ENCODE data around the gene USP17L26.
"Not testable (repeated sequence)": the region's sequence is repeated elsewhere in the genome, so short reads cannot be mapped to it uniquely, and the experiment has no call there.

GRCh38 chr4:9350866-9351265 is 16.4 kb downstream of the USP17L26 start:
- TF ChIP-seq POLR2AphosphoS5 (IDR thresholded peaks at IDR 0.05; ENCODE audit: control insufficient read depth, insufficient read depth, low read depth, low read length); BDP1 (IDR thresholded peaks at IDR 0.05; ENCODE audit: insufficient read depth, insufficient read length); LEF1 (IDR thresholded peaks at IDR 0.05); RCOR1 (IDR thresholded peaks at IDR 0.05; ENCODE audit: borderline replicate concordance in 1 of 2, low read depth in 2 of 2, low read length in 2 of 2); NFYB (IDR thresholded peaks at IDR 0.05; ENCODE audit: extremely low read depth, insufficient read length); YY1 (IDR thresholded peaks at IDR 0.05; ENCODE audit: borderline replicate concordance in 1 of 3, control insufficient read depth in 1 of 3, extremely low read depth in 1 of 3, insufficient read depth in 3 of 3, insufficient read length in 1 of 3, insufficient replicate concordance in 2 of 3, low read depth in 1 of 3, low read length in 2 of 3); CBX5 (IDR thresholded peaks at IDR 0.05; ENCODE audit: borderline replicate concordance, low read depth); MAFG (tag; conservative IDR thresholded peaks at IDR 0.05); TAF1 (IDR thresholded peaks at IDR 0.05; ENCODE audit: control insufficient read depth, extremely low read depth, insufficient read depth, low read length, severe bottlenecking); SREBF2 (CRISPR knock-in tag; IDR thresholded peaks at IDR 0.05): not testable (repeated sequence)
- TF ChIP-seq, protein P1, sequence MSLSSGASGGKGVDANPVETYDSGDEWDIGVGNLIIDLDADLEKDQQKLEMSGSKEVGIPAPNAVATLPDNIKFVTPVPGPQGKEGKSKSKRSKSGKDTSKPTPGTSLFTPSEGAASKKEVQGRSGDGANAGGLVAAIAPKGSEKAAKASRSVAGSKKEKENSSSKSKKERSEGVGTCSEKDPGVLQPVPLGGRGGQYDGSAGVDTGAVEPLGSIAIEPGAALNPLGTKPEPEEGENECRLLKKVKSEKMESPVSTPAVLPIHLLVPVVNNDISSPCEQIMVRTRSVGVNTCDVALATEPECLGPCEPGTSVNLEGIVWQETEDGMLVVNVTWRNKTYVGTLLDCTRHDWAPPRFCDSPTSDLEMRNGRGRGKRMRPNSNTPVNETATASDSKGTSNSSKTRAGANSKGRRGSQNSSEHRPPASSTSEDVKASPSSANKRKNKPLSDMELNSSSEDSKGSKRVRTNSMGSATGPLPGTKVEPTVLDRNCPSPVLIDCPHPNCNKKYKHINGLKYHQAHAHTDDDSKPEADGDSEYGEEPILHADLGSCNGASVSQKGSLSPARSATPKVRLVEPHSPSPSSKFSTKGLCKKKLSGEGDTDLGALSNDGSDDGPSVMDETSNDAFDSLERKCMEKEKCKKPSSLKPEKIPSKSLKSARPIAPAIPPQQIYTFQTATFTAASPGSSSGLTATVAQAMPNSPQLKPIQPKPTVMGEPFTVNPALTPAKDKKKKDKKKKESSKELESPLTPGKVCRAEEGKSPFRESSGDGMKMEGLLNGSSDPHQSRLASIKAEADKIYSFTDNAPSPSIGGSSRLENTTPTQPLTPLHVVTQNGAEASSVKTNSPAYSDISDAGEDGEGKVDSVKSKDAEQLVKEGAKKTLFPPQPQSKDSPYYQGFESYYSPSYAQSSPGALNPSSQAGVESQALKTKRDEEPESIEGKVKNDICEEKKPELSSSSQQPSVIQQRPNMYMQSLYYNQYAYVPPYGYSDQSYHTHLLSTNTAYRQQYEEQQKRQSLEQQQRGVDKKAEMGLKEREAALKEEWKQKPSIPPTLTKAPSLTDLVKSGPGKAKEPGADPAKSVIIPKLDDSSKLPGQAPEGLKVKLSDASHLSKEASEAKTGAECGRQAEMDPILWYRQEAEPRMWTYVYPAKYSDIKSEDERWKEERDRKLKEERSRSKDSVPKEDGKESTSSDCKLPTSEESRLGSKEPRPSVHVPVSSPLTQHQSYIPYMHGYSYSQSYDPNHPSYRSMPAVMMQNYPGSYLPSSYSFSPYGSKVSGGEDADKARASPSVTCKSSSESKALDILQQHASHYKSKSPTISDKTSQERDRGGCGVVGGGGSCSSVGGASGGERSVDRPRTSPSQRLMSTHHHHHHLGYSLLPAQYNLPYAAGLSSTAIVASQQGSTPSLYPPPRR (CRISPR knock-in tag; IDR thresholded peaks at IDR 0.05; ENCODE audit: borderline replicate concordance): not testable (repeated sequence)
